ENCODE measurements around the gene ITGA8.

DNA sequence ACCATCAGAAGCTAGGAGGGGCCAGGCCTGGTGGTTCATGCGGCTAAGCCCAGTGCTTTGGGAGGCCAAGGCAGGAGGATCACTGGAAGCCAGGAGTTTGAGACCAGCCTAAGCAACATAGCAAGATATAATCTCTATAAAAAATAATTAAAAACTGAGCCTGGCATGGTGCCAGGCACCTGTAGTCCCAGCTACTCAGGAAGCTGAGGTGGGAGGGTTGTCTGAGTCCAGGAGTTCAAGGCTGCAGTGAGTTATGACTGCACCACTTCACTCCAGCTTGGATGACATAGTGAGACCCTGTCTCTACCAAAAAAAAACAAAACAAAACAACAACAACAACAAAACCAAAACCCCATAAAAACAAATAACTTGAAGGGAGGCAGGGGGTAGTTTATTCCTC lies 175.7 kb downstream of the ITGA8 start:
- TF ChIP-seq POLR2A (IDR thresholded peaks at IDR 0.05; ENCODE audit: low read length) (no peak), GATA1 (IDR thresholded peaks at IDR 0.05; ENCODE audit: low read depth, low read length) (no peak)

All from erythroblast (primary cell).